Activated naive CD4-positive, alpha-beta T cell treated with anti-CD3 and anti-CD28 coated beads for 36 hours (primary cell): ENCODE results near the gene CLUH. TPM values are rescaled to one million over a fixed set of nuclear protein-coding genes. Genes with fewer than 3 reads are reported as not detected.
A peak's percentile ranks its signal among the peaks of the same experiment; 100 is the strongest.

Experiments used
- CTCF ChIA-PET: fragments of 350-600 bp; sonication (Branson Sonifier 250); formaldehyde crosslinking; loops from one replicate; lab custom pipeline; 2021; ENCODE audit warnings: antibody characterized with exemption; lab: Charles Lee
- DNase-seq: peaks from one replicate; pipeline ENCODE4 v3.0.0-alpha.2; 2020
- H3K27ac Mint-ChIP-seq: one replicate; pipeline ENCODE4 v1.8.0; 2021; ENCODE audit warnings: mild to moderate bottlenecking, mixed read lengths
- H3K27me3 Mint-ChIP-seq: one replicate; pipeline ENCODE4 v1.8.0; 2021; ENCODE audit warnings: low read depth, mixed read lengths
- H3K36me3 Mint-ChIP-seq: one replicate; pipeline ENCODE4 v1.8.0; 2021; ENCODE audit warnings: low read depth, mixed read lengths
- H3K4me1 Mint-ChIP-seq: one replicate; pipeline ENCODE4 v1.8.0; 2021; ENCODE audit warnings: low read depth, mixed read lengths
- H3K4me3 Mint-ChIP-seq: one replicate; pipeline ENCODE4 v1.8.0; 2021; ENCODE audit warnings: mild to moderate bottlenecking, moderate library complexity, mixed read lengths
- H3K9me3 Mint-ChIP-seq: one replicate; pipeline ENCODE4 v1.8.0; 2021; ENCODE audit warnings: mixed read lengths
- intact Hi-C: fragments of 100-400 bp; cut with micrococcal nuclease; formaldehyde crosslinking; loops from one replicate; pipeline ENCODE4 v1.15.1; 2023
- total RNA-seq, 2 experiments: library from RNA; stranded (reverse); gene quantifications; one replicate each; pipeline ENCODE4 v1.2.3, GENCODE V29; 2021

Gene CLUH
- total RNA-seq, 2 experiments from 2014 or later, result 72.7 to 81.4 TPM

DNA sequence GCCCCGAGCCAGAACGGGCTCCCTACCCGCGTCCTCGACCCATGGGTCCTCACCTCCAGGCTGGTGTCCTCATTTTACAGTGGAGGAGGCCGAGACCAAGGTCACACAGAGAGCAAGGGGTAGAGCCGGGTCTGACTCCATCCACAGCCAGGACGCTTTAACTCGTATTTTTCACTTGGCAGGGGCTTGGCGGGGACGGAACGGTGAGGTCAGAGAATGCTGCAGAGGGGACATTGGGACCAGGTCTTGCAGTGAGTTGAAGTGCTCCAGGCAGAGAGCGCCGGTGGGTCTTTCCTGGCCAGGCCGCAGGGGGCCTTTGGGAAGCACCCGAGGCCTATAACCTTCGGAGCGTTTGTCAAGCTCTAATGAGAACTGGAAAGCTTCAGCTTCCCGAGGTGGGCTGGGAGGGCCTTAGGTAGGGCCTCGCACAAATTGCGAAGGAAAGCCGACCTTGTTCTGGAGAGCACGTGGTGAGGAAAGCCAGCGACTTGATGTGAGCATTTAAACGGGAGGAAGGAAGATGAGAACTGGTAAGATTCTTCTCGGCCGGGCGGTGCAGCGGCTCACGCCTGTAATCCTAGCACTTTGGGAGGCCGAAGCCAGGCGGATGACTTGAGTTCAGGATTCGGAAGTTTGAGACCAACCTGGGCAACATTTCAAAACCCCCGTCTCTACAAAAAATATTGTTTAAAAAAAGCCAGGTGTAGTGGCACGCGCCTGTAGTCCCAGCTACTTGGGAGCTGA is 908 bp upstream of the CLUH start:
- Mint-ChIP-seq H3K27ac (peak overlapping the region; percentile 82), H3K9me3 (no peaks in the 10 kb centered on the region), H3K27me3 (no peaks in the 10 kb centered on the region), H3K4me3 (peak overlapping the region; percentile 88), H3K4me1 (peaks cover 30% of the 10 kb centered on the region), H3K36me3 (peaks cover 3% of the 10 kb centered on the region)
- CTCF ChIA-PET, result no interaction called here
- DNase-seq, result no peak
- intact Hi-C loops, result no loop called here

- CTCF ChIA-PET, result no interaction called here
- intact Hi-C loops, result loop anchor here (1.0 to 2.0 kb wide), 6 partner anchors 10 to 375 kb away; partner anchors contain the start of genes METTL16, MNT, PAFAH1B1 and TSR1
- Mint-ChIP-seq H3K27me3 (no peaks in the 10 kb centered on the region), H3K4me1 (peaks cover 36% of the 10 kb centered on the region), H3K9me3 (no peaks in the 10 kb centered on the region), H3K36me3 (peaks cover 3% of the 10 kb centered on the region), H3K4me3 (peak overlapping the region; percentile 86), H3K27ac (peak overlapping the region; percentile 76)
- DNase-seq, result peak; percentile 27
Measured at GRCh38 chr17:2710803-2711607, 559 bp downstream of the CLUH start.

DNA sequence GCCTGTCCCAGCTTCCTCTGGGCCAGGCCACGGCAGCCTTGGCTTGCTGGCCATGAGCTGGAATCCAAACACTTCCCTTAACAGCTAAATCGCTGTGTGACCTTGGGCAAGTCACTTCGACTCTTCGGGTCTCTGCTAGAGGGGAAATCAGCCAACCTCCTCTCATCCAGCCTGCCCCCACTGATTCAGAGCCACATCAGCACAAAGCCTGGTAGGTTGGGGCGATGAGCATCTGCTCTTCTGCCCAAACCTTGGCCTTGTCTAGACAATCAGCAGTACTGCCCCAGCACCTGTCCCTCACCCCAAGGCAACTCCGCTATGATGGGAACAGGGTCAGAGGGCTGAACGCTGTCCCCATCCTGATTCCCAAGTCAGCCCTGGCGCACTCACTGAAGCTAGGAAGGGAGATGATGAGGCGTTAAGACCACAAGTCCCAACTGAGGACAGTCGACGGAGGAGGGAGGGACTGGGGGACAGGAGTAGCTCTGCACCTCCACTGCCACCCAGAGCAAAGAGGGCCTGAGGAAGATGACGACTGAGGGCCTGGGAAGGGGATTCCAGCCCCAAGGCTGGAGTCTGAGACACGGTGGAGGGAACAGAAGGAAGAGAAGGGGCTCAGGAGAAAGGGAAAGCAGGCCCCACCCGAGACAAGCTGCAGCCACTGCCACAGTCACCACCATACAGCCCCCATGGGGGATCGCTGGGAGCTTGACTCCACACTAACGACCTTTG is 1.3 kb downstream of the CLUH start:
- H3K27ac Mint-ChIP-seq, result peak overlapping the region; percentile 76
- H3K9me3 Mint-ChIP-seq, result no peaks in the 10 kb centered on the region
- H3K36me3 Mint-ChIP-seq, result peaks cover 5% of the 10 kb centered on the region
- no peaks in the 10 kb centered on the region for H3K27me3 Mint-ChIP-seq
- DNase-seq, result no peak
- H3K4me3 Mint-ChIP-seq, result peak overlapping the region; percentile 86
- CTCF ChIA-PET, result interaction anchor here (1.2 kb wide), 1 partner anchor 328 kb away, joined by 4 read pairs; no protein-coding TSS in a partner anchor
- intact Hi-C loops, result loop anchor here (2.0 kb wide), 1 partner anchor 317 kb away; no protein-coding TSS in a partner anchor
- H3K4me1 Mint-ChIP-seq, result peaks cover 36% of the 10 kb centered on the region

DNA sequence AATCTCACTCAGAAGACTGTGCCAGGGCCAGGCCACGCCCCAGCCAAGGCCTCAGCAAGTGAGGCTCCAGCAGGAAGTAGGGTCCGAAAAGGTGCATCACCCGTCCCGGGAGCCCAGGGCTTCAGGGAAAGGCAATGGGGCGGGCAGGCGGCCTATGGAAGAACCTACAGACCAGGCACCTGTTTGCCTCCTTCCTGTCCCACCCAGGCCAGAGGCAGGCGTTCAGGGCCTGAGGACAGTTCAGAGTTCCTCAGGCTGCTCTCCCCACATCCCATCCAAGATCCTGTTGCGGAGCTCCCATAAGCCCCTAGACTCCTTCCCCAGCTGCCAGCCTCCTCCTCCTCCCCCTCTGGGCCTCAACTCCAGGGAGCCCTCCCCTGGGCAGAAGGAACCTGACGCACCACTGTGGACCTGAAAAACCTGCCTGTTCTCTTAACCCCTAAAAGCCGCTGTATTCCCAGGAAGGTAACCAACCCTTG is 2.3 kb downstream of the CLUH start:
- Mint-ChIP-seq H3K4me1 (peaks cover 36% of the 10 kb centered on the region), H3K27me3 (no peaks in the 10 kb centered on the region), H3K9me3 (no peaks in the 10 kb centered on the region), H3K27ac (no peak overlapping the region), H3K4me3 (peak overlapping the region; percentile 86), H3K36me3 (peaks cover 8% of the 10 kb centered on the region)
- DNase-seq, result no peak
- CTCF ChIA-PET, result interaction anchor here (1.2 kb wide), 1 partner anchor 327 kb away, joined by 4 read pairs; no protein-coding TSS in a partner anchor
- intact Hi-C loops, result no loop called here

DNA sequence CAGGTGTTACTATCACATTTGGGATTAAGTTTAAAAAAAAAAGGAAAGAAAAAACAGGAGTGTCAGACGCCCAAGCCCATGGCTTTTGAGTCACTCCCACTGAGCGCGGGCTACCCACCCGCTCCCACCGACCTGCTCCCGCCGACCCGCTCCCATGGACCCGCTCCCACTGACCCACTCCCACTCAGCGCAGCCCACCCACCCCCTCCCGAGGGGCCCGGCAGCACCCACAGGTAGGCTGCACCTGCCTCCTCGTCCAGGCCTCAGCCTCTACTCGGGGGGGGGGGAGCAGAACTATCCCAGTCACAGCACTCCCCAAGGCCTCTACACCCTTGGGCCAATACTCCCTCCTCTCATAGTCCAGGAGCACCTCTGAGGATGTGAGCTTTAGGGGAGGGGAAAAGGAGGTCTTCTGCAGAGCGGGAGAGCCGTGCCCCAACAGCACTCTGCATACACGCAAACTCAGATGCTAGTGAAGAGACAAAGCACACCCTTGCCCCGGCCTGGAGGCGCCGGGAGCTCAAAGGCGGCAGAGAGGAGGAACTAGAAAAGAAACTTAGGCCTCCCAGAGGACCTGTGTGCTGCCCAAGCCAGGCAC is 2.9 kb downstream of the CLUH start:
- DNase-seq, result no peak
- Mint-ChIP-seq H3K27ac (no peak overlapping the region), H3K4me3 (peak overlapping the region; percentile 27), H3K4me1 (peaks cover 36% of the 10 kb centered on the region), H3K27me3 (no peaks in the 10 kb centered on the region), H3K9me3 (no peaks in the 10 kb centered on the region), H3K36me3 (peaks cover 8% of the 10 kb centered on the region)
- CTCF ChIA-PET, result no interaction called here
- intact Hi-C loops, result no loop called here

DNA sequence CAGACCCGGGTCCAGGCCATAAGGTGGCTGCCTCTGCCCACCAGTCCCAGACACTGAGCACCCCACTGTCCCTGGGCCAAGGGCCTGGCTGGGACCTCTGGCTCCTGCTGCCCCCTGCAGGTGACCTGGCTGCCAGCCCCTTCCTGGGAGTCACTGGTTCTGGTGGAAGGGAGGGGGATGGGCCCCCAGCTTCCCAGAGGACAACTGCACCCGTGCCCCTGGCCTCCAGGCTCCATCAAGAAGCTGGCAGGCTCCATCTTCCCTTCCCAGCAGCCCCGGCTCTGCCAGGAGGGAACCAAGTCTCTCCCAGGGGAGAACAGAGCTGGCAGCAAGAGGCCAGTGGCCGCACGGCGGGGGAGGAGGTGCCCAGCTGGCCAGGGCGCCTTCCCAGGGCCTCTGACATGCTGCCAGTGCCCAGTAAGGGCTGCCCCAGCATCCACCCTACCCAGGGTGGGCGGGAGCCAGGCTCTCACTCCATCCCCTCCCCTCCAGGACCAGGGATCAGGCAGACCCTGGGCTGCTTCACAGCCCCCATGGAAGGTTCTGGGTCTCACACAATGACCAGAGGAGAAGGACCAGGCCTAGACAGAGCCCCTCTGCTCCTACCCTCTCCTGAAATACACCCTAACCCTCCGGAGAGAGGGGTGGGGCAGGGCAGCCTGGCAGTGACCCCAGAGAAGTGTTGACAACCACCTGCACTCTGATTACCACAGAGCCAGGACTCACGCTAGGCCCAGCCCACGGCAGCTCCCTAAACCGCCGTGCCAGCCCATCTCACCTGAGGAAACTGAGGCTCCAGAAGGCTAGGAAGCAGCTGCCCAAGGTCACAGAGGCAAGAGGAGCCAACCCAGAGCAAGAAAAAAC is 3.6 kb downstream of the CLUH start:
- no peak overlapping the region for H3K27ac Mint-ChIP-seq
- intact Hi-C loops, result no loop called here
- peaks cover 11% of the 10 kb centered on the region for H3K36me3 Mint-ChIP-seq
- no peak overlapping the region for H3K4me3 Mint-ChIP-seq
- H3K9me3 Mint-ChIP-seq, result no peaks in the 10 kb centered on the region
- peaks cover 36% of the 10 kb centered on the region for H3K4me1 Mint-ChIP-seq
- CTCF ChIA-PET, result no interaction called here
- H3K27me3 Mint-ChIP-seq, result no peaks in the 10 kb centered on the region
- peak; percentile 34 for DNase-seq

DNA sequence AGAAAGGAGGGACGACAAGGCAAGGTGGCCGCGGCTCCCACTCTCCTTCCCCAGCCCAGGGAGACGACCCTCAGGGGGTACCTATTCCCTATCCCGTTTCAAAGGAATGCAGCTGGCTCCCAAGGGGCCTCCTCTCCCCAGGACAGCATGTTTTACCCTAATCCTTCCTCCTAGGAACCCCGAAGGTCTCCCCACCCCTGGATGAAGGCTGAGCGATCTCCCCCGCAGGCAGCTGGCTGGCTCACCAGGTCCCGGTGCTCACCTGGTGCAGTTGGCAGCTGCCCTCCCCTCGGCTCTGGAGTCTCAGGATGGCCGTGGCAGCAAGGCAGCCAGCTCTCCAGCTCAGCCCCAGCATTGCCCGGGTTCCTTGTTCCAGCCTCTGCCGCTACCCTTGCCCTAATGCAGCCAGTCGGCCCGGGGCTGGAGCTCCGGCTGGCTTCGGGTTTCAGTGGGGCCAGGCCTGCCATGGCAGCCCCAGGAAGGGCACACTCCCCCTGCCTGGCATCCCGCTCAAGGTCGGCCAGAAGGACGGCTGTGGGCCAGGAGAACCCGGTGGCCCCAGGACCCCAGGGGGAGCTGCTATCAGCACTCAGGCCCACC is 4.6 kb downstream of the CLUH start:
- H3K9me3 Mint-ChIP-seq, result no peaks in the 10 kb centered on the region
- H3K27me3 Mint-ChIP-seq, result no peaks in the 10 kb centered on the region
- intact Hi-C loops, result no loop called here
- no peak overlapping the region for H3K4me3 Mint-ChIP-seq
- H3K27ac Mint-ChIP-seq, result no peak overlapping the region
- DNase-seq, result no peak
- H3K36me3 Mint-ChIP-seq, result peaks cover 13% of the 10 kb centered on the region
- CTCF ChIA-PET, result no interaction called here
- H3K4me1 Mint-ChIP-seq, result peaks cover 30% of the 10 kb centered on the region

- intact Hi-C loops, result no loop called here
- H3K9me3 Mint-ChIP-seq, result no peaks in the 10 kb centered on the region
- H3K4me3 Mint-ChIP-seq, result no peak overlapping the region
- H3K27ac Mint-ChIP-seq, result no peak overlapping the region
- no peak for DNase-seq
- CTCF ChIA-PET, result no interaction called here
- peaks cover 15% of the 10 kb centered on the region for H3K36me3 Mint-ChIP-seq
- peaks cover 29% of the 10 kb centered on the region for H3K4me1 Mint-ChIP-seq
- no peaks in the 10 kb centered on the region for H3K27me3 Mint-ChIP-seq
Measured at GRCh38 chr17:2705888-2706795, 5.4 kb downstream of the CLUH start.

- H3K9me3 Mint-ChIP-seq, result no peaks in the 10 kb centered on the region
- CTCF ChIA-PET, result no interaction called here
- H3K4me3 Mint-ChIP-seq, result no peak overlapping the region
- H3K27me3 Mint-ChIP-seq, result no peaks in the 10 kb centered on the region
- peaks cover 26% of the 10 kb centered on the region for H3K4me1 Mint-ChIP-seq
- intact Hi-C loops, result no loop called here
- H3K36me3 Mint-ChIP-seq, result peaks cover 18% of the 10 kb centered on the region
- DNase-seq, result no peak
- H3K27ac Mint-ChIP-seq, result peak overlapping the region; percentile 54
Measured at GRCh38 chr17:2705263-2705662, 6.3 kb downstream of the CLUH start.

DNA sequence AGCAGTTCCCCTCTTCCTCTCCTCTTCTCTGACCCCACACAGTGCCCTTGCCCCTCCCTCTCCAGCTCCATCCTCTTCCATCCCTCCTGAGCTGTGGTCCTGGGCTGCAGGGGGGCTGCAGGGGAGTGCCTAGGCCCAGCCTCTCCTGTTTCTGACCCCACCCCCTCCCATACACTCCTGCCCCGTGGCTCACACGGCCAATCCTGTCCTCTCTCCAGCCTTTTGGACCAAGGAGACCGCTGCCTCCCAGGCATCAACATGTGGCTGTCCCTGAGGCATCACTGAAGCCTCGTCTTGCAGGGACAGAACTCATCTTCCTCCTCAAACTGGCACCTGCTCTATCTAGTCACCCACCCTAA is 6.7 kb downstream of the CLUH start:
- CTCF ChIA-PET, result no interaction called here
- no peak overlapping the region for H3K27ac Mint-ChIP-seq
- no peaks in the 10 kb centered on the region for H3K9me3 Mint-ChIP-seq
- H3K27me3 Mint-ChIP-seq, result no peaks in the 10 kb centered on the region
- H3K4me1 Mint-ChIP-seq, result peaks cover 22% of the 10 kb centered on the region
- intact Hi-C loops, result no loop called here
- no peak for DNase-seq
- H3K36me3 Mint-ChIP-seq, result peaks cover 19% of the 10 kb centered on the region
- H3K4me3 Mint-ChIP-seq, result no peak overlapping the region
